Cardiac fibroblast (primary cell): ENCODE data around the gene UQCR11.

ENCODE experiments used
- DNase-seq, 2 donors: peaks; one replicate each; pipeline versions ENCODE4 v3.0.0 to v3.0.0-alpha.2; 2010; ENCODE audit warnings: low read depth in 2 of 2
- H3K4me3 ChIP-seq, 2 donors: replicated peaks in 1 of 2; 1 replicate in 1 of 2; 2 replicates in 1 of 2; pipeline ENCODE4 v1.5.1; 2011; ENCODE audit warnings: low read depth in 2 of 2, low read length in 2 of 2, mild to moderate bottlenecking in 2 of 2, moderate library complexity in 1 of 2
- TF ChIP-seq, protein P1 (sequence below): IDR thresholded peaks from one replicate; pipeline ENCODE4 v1.5.1; 2011; ENCODE audit warnings: low read depth, mild to moderate bottlenecking, low read length, inconsistent platforms

The UQCR11 gene

DNA sequence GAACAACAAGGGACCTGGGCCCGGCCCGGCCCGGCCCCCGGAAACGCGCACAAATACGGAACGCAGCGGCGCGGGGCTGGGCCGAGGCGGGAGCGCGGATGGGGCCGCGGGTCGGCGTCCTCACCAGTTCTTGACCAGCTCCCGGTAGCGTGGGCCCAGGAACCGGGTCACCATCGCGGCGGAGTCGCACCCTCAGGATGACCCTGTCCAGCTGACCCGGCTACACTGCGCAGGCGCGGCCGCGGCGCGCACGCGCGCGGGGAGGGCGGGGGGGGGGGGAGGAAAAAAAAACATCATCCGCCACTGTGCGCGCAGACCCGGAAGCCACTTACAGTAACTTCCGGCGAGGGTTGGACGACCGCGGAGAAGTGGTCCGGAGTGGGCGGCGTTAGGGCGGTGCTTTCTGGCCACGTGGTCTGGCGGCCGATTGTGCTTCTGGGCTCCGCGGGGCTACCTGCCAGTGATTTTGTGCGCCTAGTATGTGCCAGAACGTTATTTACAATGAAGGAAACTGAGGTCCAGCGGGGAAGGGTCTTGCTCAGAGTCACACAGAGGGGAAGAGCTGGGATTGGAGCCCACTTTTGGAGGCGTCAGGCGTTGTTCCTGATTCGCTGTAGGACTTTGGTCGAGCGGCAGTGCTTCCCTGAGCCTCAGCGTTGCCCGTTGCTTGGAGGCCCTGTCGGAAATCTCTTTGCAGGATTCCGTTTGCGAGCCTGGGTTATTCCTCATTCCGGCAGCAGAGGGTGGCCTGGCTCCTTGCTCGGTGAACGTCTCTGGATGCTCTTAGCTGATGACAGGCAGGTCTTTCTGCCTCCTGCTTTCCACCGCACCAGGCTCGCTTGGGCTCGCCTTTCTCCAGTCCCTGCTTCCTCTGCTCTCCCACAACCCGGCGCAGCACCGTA is at the start of gene UQCR11:
Gene UQCR11 (minus strand): TSS at position 227 of the 902 bp plus-strand sequence. CDS start 53 bp downstream, at position 174.
- H3K4me3 ChIP-seq = peak within 1 kb of the TSS; percentile 92 to 96
- TF ChIP-seq, protein P1, sequence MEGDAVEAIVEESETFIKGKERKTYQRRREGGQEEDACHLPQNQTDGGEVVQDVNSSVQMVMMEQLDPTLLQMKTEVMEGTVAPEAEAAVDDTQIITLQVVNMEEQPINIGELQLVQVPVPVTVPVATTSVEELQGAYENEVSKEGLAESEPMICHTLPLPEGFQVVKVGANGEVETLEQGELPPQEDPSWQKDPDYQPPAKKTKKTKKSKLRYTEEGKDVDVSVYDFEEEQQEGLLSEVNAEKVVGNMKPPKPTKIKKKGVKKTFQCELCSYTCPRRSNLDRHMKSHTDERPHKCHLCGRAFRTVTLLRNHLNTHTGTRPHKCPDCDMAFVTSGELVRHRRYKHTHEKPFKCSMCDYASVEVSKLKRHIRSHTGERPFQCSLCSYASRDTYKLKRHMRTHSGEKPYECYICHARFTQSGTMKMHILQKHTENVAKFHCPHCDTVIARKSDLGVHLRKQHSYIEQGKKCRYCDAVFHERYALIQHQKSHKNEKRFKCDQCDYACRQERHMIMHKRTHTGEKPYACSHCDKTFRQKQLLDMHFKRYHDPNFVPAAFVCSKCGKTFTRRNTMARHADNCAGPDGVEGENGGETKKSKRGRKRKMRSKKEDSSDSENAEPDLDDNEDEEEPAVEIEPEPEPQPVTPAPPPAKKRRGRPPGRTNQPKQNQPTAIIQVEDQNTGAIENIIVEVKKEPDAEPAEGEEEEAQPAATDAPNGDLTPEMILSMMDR = peak; percentile 62

DNA sequence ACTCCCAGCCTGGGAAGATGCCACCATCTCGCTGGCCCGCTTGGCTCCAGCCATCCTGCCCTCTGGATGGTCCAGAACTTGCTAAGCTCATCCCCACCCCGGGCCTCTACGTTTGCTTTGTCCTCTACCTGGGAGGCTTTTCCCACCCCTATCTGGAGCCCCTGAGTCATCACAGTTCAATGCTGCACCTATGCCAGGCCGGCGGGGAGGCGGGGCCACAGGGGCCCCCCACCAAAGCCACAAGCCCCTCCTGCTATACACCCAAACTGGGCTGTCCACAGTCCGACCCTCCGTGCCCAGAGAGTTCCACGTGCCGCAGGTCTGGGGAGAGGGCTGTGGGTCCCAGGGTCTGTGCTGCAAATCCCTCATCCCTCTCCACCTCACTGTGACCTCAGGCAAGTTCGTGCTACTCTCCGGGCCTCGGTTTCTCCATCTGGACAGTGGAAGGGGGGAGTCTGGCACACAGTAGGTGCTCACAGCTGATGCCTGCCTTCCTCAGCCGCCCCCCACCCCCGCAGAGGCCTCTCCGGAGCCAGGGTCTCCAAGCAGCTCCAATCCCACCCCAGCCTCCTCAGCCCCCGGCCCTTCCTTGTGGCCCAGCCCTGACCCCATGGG is 49.0 kb upstream of the UQCR11 start:
- TF ChIP-seq, protein P1 = no peak
- H3K4me3 ChIP-seq = no peak overlapping the region
- no peak for DNase-seq

More for the DNA sequence above, at the start of gene UQCR11:
- peak; percentile 96 to 98 for DNase-seq

DNA sequence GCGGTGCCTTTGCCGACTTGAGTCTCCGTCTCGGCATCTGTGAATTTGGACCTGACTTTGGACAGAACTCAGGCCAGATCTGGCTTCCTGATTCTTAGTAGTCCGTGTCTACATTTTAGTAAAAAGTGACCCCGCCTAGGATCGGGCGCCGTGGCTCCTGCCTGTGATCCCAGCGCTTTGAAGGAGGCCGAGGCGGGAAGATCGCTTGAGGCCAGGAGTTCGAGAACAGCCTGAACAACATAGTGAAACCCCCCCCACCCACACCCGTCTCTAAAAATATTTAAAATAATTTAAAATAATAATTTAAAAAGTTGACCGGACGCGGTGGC is 48.0 kb upstream of the UQCR11 start:
- no peak for DNase-seq
- H3K4me3 ChIP-seq = peak overlapping the region; percentile 42 to 57

DNA sequence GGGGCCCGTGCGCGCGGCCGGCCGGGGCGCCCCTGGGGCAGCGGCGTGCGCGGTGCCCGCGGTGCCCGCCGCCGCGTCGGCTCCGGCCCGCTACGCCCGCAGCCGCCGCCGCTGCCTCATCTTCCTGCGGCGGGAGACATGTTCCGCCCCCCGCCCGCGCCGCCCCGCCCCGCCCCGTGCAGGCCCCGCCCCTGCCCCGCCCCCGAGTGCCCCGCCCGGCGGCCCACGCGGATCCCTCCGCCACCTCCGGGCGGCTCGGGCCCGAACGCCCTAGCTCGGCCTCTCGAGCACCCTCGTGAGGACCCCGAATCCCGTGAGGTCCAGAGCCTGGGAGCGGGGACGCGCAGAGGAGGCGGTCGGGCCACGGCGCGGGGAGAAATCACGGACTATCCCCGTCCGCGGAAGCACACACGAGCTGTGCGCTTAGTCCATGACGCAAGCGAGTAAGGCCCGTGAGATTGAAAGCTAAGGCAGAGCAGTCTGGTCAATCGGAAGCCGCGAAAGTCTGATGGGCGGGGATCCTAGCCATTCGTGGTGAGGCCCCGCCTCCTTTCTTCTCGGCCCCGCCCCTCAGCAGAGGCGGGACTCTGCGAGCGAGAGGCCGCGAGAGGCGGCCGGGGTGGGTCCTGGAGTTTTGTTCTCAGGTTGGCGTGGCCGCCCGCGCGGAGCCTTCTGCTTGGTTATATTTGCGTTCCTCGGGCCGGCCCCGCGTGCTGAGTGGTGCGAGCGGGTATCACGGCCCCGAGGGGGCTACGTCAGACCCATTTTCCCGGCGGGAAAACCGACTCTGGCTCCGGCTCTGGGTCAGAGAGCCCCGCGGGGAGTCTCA is 47.4 kb upstream of the UQCR11 start, which contains the start of gene TCF3:
Gene TCF3 (minus strand): TSS at position 145 of the 829 bp plus-strand sequence. CDS start 2,367 bp downstream, outside the sequence.
- peak within 1 kb of the TSS; percentile 64 to 80 for H3K4me3 ChIP-seq
- TF ChIP-seq, protein P1 = no peak
- peak; percentile 100 for DNase-seq

More for the DNA sequence above, 48.0 kb upstream of the UQCR11 start:
- TF ChIP-seq, protein P1 = no peak

DNA sequence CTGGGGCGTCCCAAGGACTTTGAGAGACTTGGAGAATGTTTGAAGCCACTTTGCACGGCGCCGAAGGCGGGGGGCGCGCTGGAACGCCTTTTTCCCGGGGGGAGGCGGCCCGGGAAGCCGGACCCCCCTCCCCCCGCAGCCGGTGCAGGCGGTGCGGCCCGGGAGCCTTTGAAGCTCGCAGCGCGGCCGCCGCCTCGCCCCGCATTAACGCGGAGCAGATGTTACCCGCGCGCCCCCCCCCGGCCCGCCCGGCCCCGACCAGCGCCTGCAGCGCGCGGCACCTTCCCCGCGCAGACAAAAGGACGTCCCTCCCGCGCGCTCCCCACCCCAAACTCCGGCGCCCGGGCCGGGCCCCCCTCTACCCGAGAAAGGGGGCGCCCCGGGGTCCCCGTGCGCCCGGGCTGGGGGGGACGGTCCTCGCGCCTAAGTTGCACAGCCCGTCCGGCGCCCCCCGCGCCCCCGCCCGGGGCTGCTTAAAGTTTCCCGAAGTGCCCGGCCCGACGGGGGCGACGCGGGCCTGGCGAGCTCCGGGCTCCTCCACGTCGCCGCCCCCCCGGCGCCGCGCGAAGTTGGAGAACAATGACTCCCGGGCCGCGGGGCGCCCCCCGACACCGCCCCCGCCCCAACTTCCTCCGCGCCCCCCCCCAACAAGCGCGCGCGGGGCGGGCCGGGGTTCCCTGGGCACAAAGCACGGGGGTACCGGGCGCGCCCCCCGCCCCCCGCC is 46.5 kb upstream of the UQCR11 start:
- TF ChIP-seq, protein P1 = no peak
- peak; percentile 28 to 42 for DNase-seq
- H3K4me3 ChIP-seq = peak overlapping the region; percentile 64 to 80
